GM21717 (cell line): ENCODE results near the gene ESYT3.

ENCODE experiments used
- ATAC-seq: cut with Tn5 transposase; IDR thresholded peaks from one replicate; pipeline ENCODE4 v1.9.1; 2021; ENCODE audit warnings: mild to moderate bottlenecking, moderate library complexity; ENCODE audit not compliant: unreplicated experiment

ESYT3 gene

GRCh38 chr3:138434276-138434874, at the start of gene ESYT3:
ESYT3 (plus strand) TSS chr3:138434616; CDS start chr3:138434799, 183 bp downstream.
- no peak for ATAC-seq

GRCh38 chr3:138384976-138385375, 49.4 kb upstream of the ESYT3 start:
- no peak for ATAC-seq

GRCh38 chr3:138389144-138389601, 45.2 kb upstream of the ESYT3 start:
- ATAC-seq = no peak

- ATAC-seq = no peak
Observed at GRCh38 chr3:138389841-138390581, 44.4 kb upstream of the ESYT3 start.

- ATAC-seq = no peak
Observed at GRCh38 chr3:138390582-138390932, 43.9 kb upstream of the ESYT3 start.

GRCh38 chr3:138394156-138394555, 40.3 kb upstream of the ESYT3 start:
- no peak for ATAC-seq

GRCh38 chr3:138394686-138395085, 39.7 kb upstream of the ESYT3 start:
- ATAC-seq = no peak

- ATAC-seq = no peak
Observed at GRCh38 chr3:138395865-138396751, 38.3 kb upstream of the ESYT3 start.

GRCh38 chr3:138396752-138397410, 37.5 kb upstream of the ESYT3 start:
- ATAC-seq = no peak

GRCh38 chr3:138397983-138398382, 36.4 kb upstream of the ESYT3 start:
- no peak for ATAC-seq

GRCh38 chr3:138398791-138399575, 35.4 kb upstream of the ESYT3 start:
- ATAC-seq = no peak

- no peak for ATAC-seq
Observed at GRCh38 chr3:138399766-138400165, 34.6 kb upstream of the ESYT3 start.

GRCh38 chr3:138400651-138401070, 33.8 kb upstream of the ESYT3 start:
- no peak for ATAC-seq

GRCh38 chr3:138401834-138402233, 32.6 kb upstream of the ESYT3 start:
- ATAC-seq = no peak

- ATAC-seq = no peak
Observed at GRCh38 chr3:138404121-138404520, 30.3 kb upstream of the ESYT3 start.

- ATAC-seq = no peak
Observed at GRCh38 chr3:138405001-138405400, 29.4 kb upstream of the ESYT3 start.

- ATAC-seq = no peak
Observed at GRCh38 chr3:138405486-138405885, 28.9 kb upstream of the ESYT3 start.

- ATAC-seq = no peak
Observed at GRCh38 chr3:138406606-138407005, 27.8 kb upstream of the ESYT3 start.

GRCh38 chr3:138407236-138407907, 27.0 kb upstream of the ESYT3 start:
- no peak for ATAC-seq
